OCI-LY3 (cell line): ENCODE results near the gene ZNF774.

Experiments used
- H2AFZ ChIP-seq: fragments of 200-600, 300-600 bp; shearing (Covaris generic); 2 replicates; pipeline ENCODE4 v1.6.0; 2014; ENCODE audit warnings: antibody characterized with exemption, low read depth, low read length
- H3K27ac ChIP-seq: fragments of 200-600, 300-600 bp; sonication (generic); 2 replicates; pipeline ENCODE4 v1.5.1; 2014; ENCODE audit warnings: mild to moderate bottlenecking, low read length, moderate library complexity, mixed read lengths
- H3K27me3 ChIP-seq: fragments of 200-600, 300-600 bp; sonication (generic); 2 replicates; pipeline ENCODE4 v1.6.1; 2014; ENCODE audit warnings: low read depth, low read length, mixed read lengths
- H3K36me3 ChIP-seq: fragments of 200-600, 300-600 bp; sonication (generic); replicated peaks from 2 replicates; pipeline ENCODE3; 2014; ENCODE audit warnings: low read depth, low read length, mixed read lengths
- H3K4me1 ChIP-seq: fragments of 300-600, 200-600 bp; sonication (generic); 2 replicates; pipeline ENCODE4 v1.6.1; 2014; ENCODE audit warnings: low read length, mixed read lengths
- H3K4me2 ChIP-seq: fragments of 200-600, 300-600 bp; sonication (generic); 2 replicates; pipeline ENCODE4 v1.6.1; 2014; ENCODE audit warnings: low read length, mixed read lengths
- H3K4me3 ChIP-seq: fragments of 300-600, 200-600 bp; sonication (generic); 2 replicates; pipeline ENCODE4 v1.5.1; 2014; ENCODE audit warnings: antibody characterized with exemption, mild to moderate bottlenecking, low read length, moderate library complexity
- H3K79me2 ChIP-seq: fragments of 300-600, 200-600 bp; shearing (Covaris generic); 2 replicates; pipeline ENCODE4 v1.6.1; 2014; ENCODE audit warnings: mild to moderate bottlenecking, low read length, mixed read lengths
- H3K9ac ChIP-seq: fragments of 300-600, 200-600 bp; shearing (Covaris generic); 2 replicates; pipeline ENCODE4 v1.6.0; 2014; ENCODE audit warnings: mild to moderate bottlenecking, low read length, moderate library complexity
- H3K9me3 ChIP-seq: fragments of 200-600, 300-600 bp; shearing (Covaris generic); 2 replicates; pipeline ENCODE4 v1.6.1; 2014; ENCODE audit warnings: low read length, mixed read lengths; ENCODE audit not compliant: insufficient read depth
- H4K20me1 ChIP-seq: fragments of 200-600, 300-600 bp; sonication (generic); 2 replicates; pipeline ENCODE4 v1.6.1; 2016; ENCODE audit warnings: low read length, mixed read lengths; ENCODE audit not compliant: insufficient read depth
- EZH2phosphoT487 ChIP-seq: fragments of 200-600 bp; shearing (Covaris generic); IDR thresholded peaks from 2 replicates; pipeline ENCODE4 v1.6.1; 2018; ENCODE audit warnings: antibody characterized with exemption, mixed run types, low read depth
- TF ChIP-seq, protein P1 (sequence below): fragments of 200-600, 300-600 bp; sonication (generic); IDR thresholded peaks from 2 replicates; pipeline ENCODE4 v1.5.1; 2014; ENCODE audit warnings: antibody characterized with exemption, low read length, low read depth

Gene ZNF774

GRCh38 chr15:90411176-90411575, 59.1 kb downstream of the ZNF774 start:
- Histone ChIP-seq H3K79me2 (peaks cover 73% of the 10 kb centered on the region), H3K36me3 (peaks cover 3% of the 10 kb centered on the region), H2AFZ (no peak overlapping the region), H3K9ac (no peak overlapping the region), H3K27ac (no peak overlapping the region), H3K4me3 (no peak overlapping the region), H3K9me3 (no peaks in the 10 kb centered on the region), H3K4me1 (peaks cover 10% of the 10 kb centered on the region), H3K4me2 (no peak overlapping the region), H4K20me1 (peaks cover 59% of the 10 kb centered on the region), H3K27me3 (no peaks in the 10 kb centered on the region)
- TF ChIP-seq, protein P1, sequence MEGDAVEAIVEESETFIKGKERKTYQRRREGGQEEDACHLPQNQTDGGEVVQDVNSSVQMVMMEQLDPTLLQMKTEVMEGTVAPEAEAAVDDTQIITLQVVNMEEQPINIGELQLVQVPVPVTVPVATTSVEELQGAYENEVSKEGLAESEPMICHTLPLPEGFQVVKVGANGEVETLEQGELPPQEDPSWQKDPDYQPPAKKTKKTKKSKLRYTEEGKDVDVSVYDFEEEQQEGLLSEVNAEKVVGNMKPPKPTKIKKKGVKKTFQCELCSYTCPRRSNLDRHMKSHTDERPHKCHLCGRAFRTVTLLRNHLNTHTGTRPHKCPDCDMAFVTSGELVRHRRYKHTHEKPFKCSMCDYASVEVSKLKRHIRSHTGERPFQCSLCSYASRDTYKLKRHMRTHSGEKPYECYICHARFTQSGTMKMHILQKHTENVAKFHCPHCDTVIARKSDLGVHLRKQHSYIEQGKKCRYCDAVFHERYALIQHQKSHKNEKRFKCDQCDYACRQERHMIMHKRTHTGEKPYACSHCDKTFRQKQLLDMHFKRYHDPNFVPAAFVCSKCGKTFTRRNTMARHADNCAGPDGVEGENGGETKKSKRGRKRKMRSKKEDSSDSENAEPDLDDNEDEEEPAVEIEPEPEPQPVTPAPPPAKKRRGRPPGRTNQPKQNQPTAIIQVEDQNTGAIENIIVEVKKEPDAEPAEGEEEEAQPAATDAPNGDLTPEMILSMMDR = no peak
- no peak for TF ChIP-seq EZH2phosphoT487
